Endothelial cell of umbilical vein (primary cell): ENCODE measurements around the gene KCNIP3. TPM values are rescaled to one million over a fixed set of nuclear protein-coding genes. Genes with fewer than 3 reads are reported as not detected.
A peak's percentile ranks its signal among the peaks of the same experiment; 100 is the strongest.
"Not testable (repeated sequence)": the region's sequence is repeated elsewhere in the genome, so short reads cannot be mapped to it uniquely, and the experiment has no call there.

Experiments used
- BruUV-seq: library from RNA; stranded (reverse); fragments of 400-500 nt; replicated peaks from 2 replicates; lab custom pipeline; 2021; lab: Mats Ljungman, UMichigan
- CTCF ChIA-PET: fragments of 300-600, 350-600 bp; sonication (Branson Sonifier 250); formaldehyde crosslinking; loops from one replicate; lab custom pipeline; 2021; ENCODE audit warnings: antibody characterized with exemption, inconsistent platforms; lab: Charles Lee
- POLR2A ChIA-PET: fragments of 300-600, 350-600 bp; sonication (Branson Sonifier 250); formaldehyde crosslinking; loops from one replicate; lab custom pipeline; 2021; ENCODE audit warnings: antibody characterized with exemption, inconsistent platforms; lab: Charles Lee
- DNase-seq: peaks from one replicate; pipeline ENCODE4 v3.0.0-alpha.2; 2011; ENCODE audit warnings: low read depth, low spot score
- FAIRE-seq: peaks from 2 replicates; lab custom pipeline; 2011; peaks lifted over from hg19 to GRCh38; lab: Jason Lieb, UNC
- H2AFZ ChIP-seq: 2 replicates; pipeline ENCODE4 v1.6.0; 2012; ENCODE audit warnings: low read depth, low read length, control low read depth, inconsistent platforms
- H3K27ac ChIP-seq: 2 replicates; pipeline ENCODE4 v1.5.1; 2011; ENCODE audit warnings: low read depth, mild to moderate bottlenecking, control low read depth, low read length, moderate library complexity; ENCODE audit not compliant: insufficient read depth
- H3K27me3 ChIP-seq, 2 experiments: 2 replicates each; pipeline versions ENCODE4 v1.6.0 to v1.6.1; 2011; ENCODE audit warnings: low read length in 2 of 2, mixed read lengths in 1 of 2; ENCODE audit not compliant: control insufficient read depth in 2 of 2, insufficient read depth in 2 of 2
- H3K36me3 ChIP-seq, 2 experiments: 2 replicates in 1 of 2; 3 replicates in 1 of 2; pipeline ENCODE4 v1.5.1; 2011; ENCODE audit warnings: low read length in 2 of 2, mild to moderate bottlenecking in 1 of 2, moderate library complexity in 1 of 2; ENCODE audit not compliant: control insufficient read depth in 2 of 2, insufficient read depth in 2 of 2; ENCODE audit errors: extremely low read depth in 1 of 2
- H3K4me1 ChIP-seq: 3 replicates; pipeline ENCODE4 v1.5.1; 2011; ENCODE audit warnings: mild to moderate bottlenecking, low read length; ENCODE audit not compliant: control insufficient read depth, insufficient read depth; ENCODE audit errors: extremely low read depth
- H3K4me2 ChIP-seq: 2 replicates; pipeline ENCODE4 v1.6.1; 2011; ENCODE audit warnings: low read length, control low read depth, mixed read lengths; ENCODE audit not compliant: insufficient read depth
- H3K4me3 ChIP-seq, 3 experiments: fragments of 200-600 bp in 1 of 3; sonication (generic), shearing (Covaris generic) in 1 of 3; replicated peaks in 1 of 3; 2 replicates each; pipeline ENCODE4 v1.5.1; 2011 to 2016; ENCODE audit warnings: control low read depth in 3 of 3, low read length in 3 of 3, mild to moderate bottlenecking in 2 of 3, inconsistent platforms in 1 of 3, low read depth in 1 of 3, moderate library complexity in 1 of 3; ENCODE audit not compliant: insufficient read depth in 1 of 3
- H3K79me2 ChIP-seq: 2 replicates; pipeline ENCODE4 v1.6.0; 2012; ENCODE audit warnings: low read length, inconsistent platforms; ENCODE audit not compliant: control insufficient read depth, insufficient read depth
- H3K9ac ChIP-seq: replicated peaks from 2 replicates; pipeline ENCODE3; 2011; ENCODE audit warnings: low read length, control low read depth; ENCODE audit not compliant: insufficient read depth; ENCODE audit errors: extremely low read depth
- H3K9me1 ChIP-seq: replicated peaks from 3 replicates; pipeline ENCODE4 v1.6.0; 2011; ENCODE audit warnings: mild to moderate bottlenecking, low read length; ENCODE audit not compliant: control insufficient read depth, insufficient read depth; ENCODE audit errors: extremely low read depth
- H3K9me3 ChIP-seq: replicated peaks from 2 replicates; pipeline ENCODE4 v1.5.1; 2012; ENCODE audit warnings: low read length, inconsistent platforms; ENCODE audit not compliant: control insufficient read depth, insufficient read depth
- H4K20me1 ChIP-seq: replicated peaks from 2 replicates; pipeline ENCODE3; 2011; ENCODE audit warnings: mild to moderate bottlenecking, low read length; ENCODE audit not compliant: control insufficient read depth, insufficient read depth; ENCODE audit errors: extremely low read depth
- dilution Hi-C: fragments of 300-500 bp; cut with MboI; formaldehyde crosslinking; loops from one replicate; pipeline ENCODE4 v1.15.0; 2019; ENCODE audit warnings: low sequenced_read_pairs; ENCODE audit not compliant: extremely low pct_ligation_motif_present
- intact Hi-C: fragments of 100-400 bp; cut with micrococcal nuclease; formaldehyde crosslinking; loops from one replicate; pipeline ENCODE4 v1.10.0; 2022
- polyA plus RNA-seq, 4 experiments: library from polyadenylated mRNA; depleted of rRNA in 3 of 4; stranded (reverse) in 3 of 4; unstranded in 1 of 4; fragments of >200 nt; gene quantifications; 2 replicates each; pipeline versions ENCODE4 v1.2.1 to v1.2.3, GENCODE V29; 2011 to 2012; ENCODE audit warnings: missing spikeins in 1 of 4
- total RNA-seq: library from RNA; stranded (reverse); gene quantifications from 2 replicates; pipeline ENCODE4 v1.2.3, GENCODE V29; 2021
- TF ChIP-seq, protein P1 (sequence below), 2 donors: IDR thresholded peaks; 1 replicate in 1 of 2; 2 replicates in 1 of 2; pipeline ENCODE4 v1.5.1; 2011; ENCODE audit warnings: low read length in 2 of 2, mild to moderate bottlenecking in 2 of 2, moderate library complexity in 2 of 2, control low read depth in 1 of 2, inconsistent platforms in 1 of 2, low read depth in 1 of 2; ENCODE audit not compliant: insufficient read depth in 1 of 2; ENCODE audit errors: extremely low read depth in 1 of 2

KCNIP3 gene
- total and polyA plus RNA-seq, 2 donors (not counting 3 experiments of a cell fraction or from before 2014, with no cell fraction given): 0.12 to 0.62 TPM

DNA sequence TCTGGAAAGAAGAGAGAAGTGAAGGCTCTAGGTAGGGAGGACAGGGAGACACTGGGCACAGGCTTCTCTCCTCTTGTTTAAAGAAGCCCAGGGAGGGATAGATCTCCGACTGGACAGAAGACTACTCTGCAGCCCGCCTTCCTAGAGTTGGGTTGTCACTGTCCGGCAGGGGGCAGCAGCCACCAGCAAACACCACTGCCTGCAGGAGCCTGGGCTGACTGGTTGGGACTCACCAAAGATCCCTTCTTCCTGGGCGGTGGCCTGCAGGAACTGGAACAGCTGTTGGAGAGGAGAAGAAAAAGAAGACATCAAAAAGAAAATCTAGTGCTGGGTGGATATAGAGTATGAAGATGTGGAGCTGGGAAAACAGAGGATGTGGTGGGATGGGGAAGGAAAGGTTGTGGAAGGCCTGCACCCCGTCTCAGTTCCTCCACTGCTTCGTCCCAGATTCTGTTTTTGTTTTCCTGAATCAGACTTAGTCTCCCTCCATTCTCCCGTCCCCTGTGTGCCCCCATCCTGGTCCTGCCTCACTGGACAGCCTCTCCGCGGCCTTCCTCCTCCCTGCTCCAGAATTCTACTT, 117.0 kb downstream of the KCNIP3 start:
- H3K4me1 ChIP-seq, H3K36me3 ChIP-seq: not testable (repeated sequence)

DNA sequence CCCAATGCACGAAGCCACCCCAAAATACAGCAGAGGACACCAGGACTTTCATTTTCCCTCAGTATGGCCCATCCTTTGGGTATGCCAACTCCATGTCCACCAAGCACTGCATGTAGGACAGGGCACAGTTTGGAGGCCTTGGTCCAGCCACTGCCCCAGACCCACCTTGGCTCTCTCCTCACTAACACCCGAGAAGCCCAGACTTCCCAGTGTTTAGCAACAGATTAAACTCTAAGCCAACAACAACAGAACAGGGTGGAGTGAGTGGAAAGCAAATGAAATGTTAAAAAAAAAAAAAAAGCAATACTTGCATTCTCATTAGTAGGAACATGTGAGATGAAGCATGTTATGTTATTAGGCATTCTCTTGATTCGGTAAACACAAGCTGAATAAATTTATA, 118.0 kb downstream of the KCNIP3 start:
- FAIRE-seq, H3K4me3 ChIP-seq, H3K9ac ChIP-seq, H3K9me1 ChIP-seq, BruUV-seq, H3K27me3 ChIP-seq, H3K27ac ChIP-seq, H3K4me2 ChIP-seq, POLR2A ChIA-PET, H3K9me3 ChIP-seq, H2AFZ ChIP-seq, intact Hi-C loops, H3K79me2 ChIP-seq, dilution Hi-C loops, H3K36me3 ChIP-seq, H4K20me1 ChIP-seq, H3K4me1 ChIP-seq, DNase-seq: not testable (repeated sequence)
- CTCF ChIA-PET: interaction anchor here (0.7 to 1.8 kb wide), 4 partner anchors 26 to 313 kb away, joined by 3 to 5 read pairs (median 4); no protein-coding TSS in a partner anchor

More for the DNA sequence above, 117.0 kb downstream of the KCNIP3 start:
- FAIRE-seq (peak; percentile 85), DNase-seq (peak; percentile 40)
- H3K27ac ChIP-seq, H2AFZ ChIP-seq, H3K9ac ChIP-seq, H3K27me3 ChIP-seq, H3K9me1 ChIP-seq, POLR2A ChIA-PET, intact Hi-C loops, H3K4me3 ChIP-seq, H3K4me2 ChIP-seq, BruUV-seq, H4K20me1 ChIP-seq, dilution Hi-C loops, H3K79me2 ChIP-seq, H3K9me3 ChIP-seq: not testable (repeated sequence)
- CTCF ChIA-PET: interaction anchor here (0.7 to 1.8 kb wide), 3 partner anchors 25 to 314 kb away, joined by 3 to 5 read pairs (median 5); no protein-coding TSS in a partner anchor
- TF ChIP-seq, protein P1, sequence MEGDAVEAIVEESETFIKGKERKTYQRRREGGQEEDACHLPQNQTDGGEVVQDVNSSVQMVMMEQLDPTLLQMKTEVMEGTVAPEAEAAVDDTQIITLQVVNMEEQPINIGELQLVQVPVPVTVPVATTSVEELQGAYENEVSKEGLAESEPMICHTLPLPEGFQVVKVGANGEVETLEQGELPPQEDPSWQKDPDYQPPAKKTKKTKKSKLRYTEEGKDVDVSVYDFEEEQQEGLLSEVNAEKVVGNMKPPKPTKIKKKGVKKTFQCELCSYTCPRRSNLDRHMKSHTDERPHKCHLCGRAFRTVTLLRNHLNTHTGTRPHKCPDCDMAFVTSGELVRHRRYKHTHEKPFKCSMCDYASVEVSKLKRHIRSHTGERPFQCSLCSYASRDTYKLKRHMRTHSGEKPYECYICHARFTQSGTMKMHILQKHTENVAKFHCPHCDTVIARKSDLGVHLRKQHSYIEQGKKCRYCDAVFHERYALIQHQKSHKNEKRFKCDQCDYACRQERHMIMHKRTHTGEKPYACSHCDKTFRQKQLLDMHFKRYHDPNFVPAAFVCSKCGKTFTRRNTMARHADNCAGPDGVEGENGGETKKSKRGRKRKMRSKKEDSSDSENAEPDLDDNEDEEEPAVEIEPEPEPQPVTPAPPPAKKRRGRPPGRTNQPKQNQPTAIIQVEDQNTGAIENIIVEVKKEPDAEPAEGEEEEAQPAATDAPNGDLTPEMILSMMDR (IDR thresholded peaks at IDR 0.05; ENCODE audit: extremely low read depth in 1 of 2, insufficient read depth in 1 of 2, low read depth in 1 of 2, low read length in 2 of 2): peak; percentile 62 to 78

- FAIRE-seq, H3K9ac ChIP-seq, H3K27ac ChIP-seq, H3K36me3 ChIP-seq, H4K20me1 ChIP-seq, dilution Hi-C loops, H3K4me3 ChIP-seq, H3K4me1 ChIP-seq, DNase-seq, BruUV-seq, H2AFZ ChIP-seq, POLR2A ChIA-PET, H3K9me3 ChIP-seq, H3K4me2 ChIP-seq, H3K79me2 ChIP-seq, H3K27me3 ChIP-seq, intact Hi-C loops, H3K9me1 ChIP-seq: not testable (repeated sequence)
- CTCF ChIA-PET: interaction anchor here (0.8 to 1.8 kb wide), 2 partner anchors 26 to 312 kb away, joined by 3 to 5 read pairs; no protein-coding TSS in a partner anchor
These were observed 118.4 kb downstream of the KCNIP3 start for GRCh38 chr2:95415561-95415960.
